Suprapubic skin (tissue), 3 donors: ENCODE data around the gene POLR2C.

Source experiments
- CTCF ChIP-seq, 2 donors: fragments of 200-600 bp in 1 of 2; fragments of 450-650 bp in 1 of 2; sonication (generic) in 1 of 2; IDR thresholded peaks; one replicate each; pipeline ENCODE4 v1.5.1; 2016 to 2019; ENCODE audit warnings: antibody characterized with exemption in 2 of 2, mild to moderate bottlenecking in 1 of 2, moderate library complexity in 1 of 2
- EP300 ChIP-seq: sonication (generic); formaldehyde crosslinking; IDR thresholded peaks from one replicate; pipeline ENCODE4 v1.6.1; 2017; ENCODE audit warnings: antibody characterized with exemption

GRCh38 chr16:57424583-57424982 lies 37.9 kb upstream of the POLR2C start:
- TF ChIP-seq EP300 = no peak
- TF ChIP-seq CTCF (IDR thresholded peaks at IDR 0.05) = no peak
